OCI-LY7 (cell line): ENCODE data around the gene INHBE.
"Not testable (repeated sequence)": the region's sequence is repeated elsewhere in the genome, so short reads cannot be mapped to it uniquely, and the experiment has no call there.

Experiments used
- CTCF ChIP-seq: fragments of 200-600 bp; sonication (generic); conservative IDR thresholded peaks from 2 replicates; pipeline ENCODE4 v1.5.1; 2014; ENCODE audit warnings: mild to moderate bottlenecking, antibody characterized with exemption, low read length, moderate library complexity, mixed read lengths
- EZH2phosphoT487 ChIP-seq: fragments of 200-600 bp; sonication (generic); IDR thresholded peaks from 2 replicates; pipeline ENCODE4 v1.6.1; 2018; ENCODE audit warnings: low read depth, borderline replicate concordance, mild to moderate bottlenecking, mixed run types, antibody characterized with exemption, low read length, moderate library complexity, mixed read lengths

- TF ChIP-seq CTCF, EZH2phosphoT487: not testable (repeated sequence)
These were observed 51.4 kb downstream of the INHBE start for GRCh38 chr12:57506541-57506940.
